Neural cell (in vitro differentiated cells): Measurements from ENCODE around the gene KMT2E. TPM values are rescaled to one million over a fixed set of nuclear protein-coding genes. Genes with fewer than 3 reads are reported as not detected.

Experiments
- H2AFZ ChIP-seq: fragments of 200-600, 300-800 bp; sonication (generic), shearing (Covaris generic); 2 replicates; pipeline ENCODE4 v1.6.0; 2014; ENCODE audit warnings: low read depth, mild to moderate bottlenecking, antibody characterized with exemption, low read length, moderate library complexity
- H3F3A ChIP-seq: fragments of 200-600 bp; shearing (Covaris generic); 2 replicates; pipeline ENCODE4 v1.6.1; 2016; ENCODE audit warnings: mild to moderate bottlenecking, moderate library complexity, mixed read lengths, antibody characterized with exemption, low read length; ENCODE audit not compliant: insufficient read depth, poor library complexity, severe bottlenecking
- H3K27ac ChIP-seq: fragments of 200-600, 300-800 bp; sonication (generic), shearing (Covaris generic); 2 replicates; pipeline ENCODE4 v1.5.1; 2014; ENCODE audit warnings: mild to moderate bottlenecking, low read length, moderate library complexity
- H3K27me3 ChIP-seq: fragments of 300-800, 200-600 bp; sonication (generic), shearing (Covaris generic); 2 replicates; pipeline ENCODE4 v1.6.0; 2014; ENCODE audit warnings: mild to moderate bottlenecking, low read depth, low read length, moderate library complexity; ENCODE audit not compliant: insufficient read depth
- H3K36me3 ChIP-seq: fragments of 300-800, 200-600 bp; sonication (generic), shearing (Covaris generic); 2 replicates; pipeline ENCODE4 v1.5.1; 2014; ENCODE audit warnings: mild to moderate bottlenecking, antibody characterized with exemption, low read length, moderate library complexity; ENCODE audit not compliant: insufficient read depth
- H3K4me2 ChIP-seq: fragments of 300-800, 200-600 bp; sonication (generic), shearing (Covaris generic); 2 replicates; pipeline ENCODE4 v1.6.0; 2014; ENCODE audit warnings: mild to moderate bottlenecking, low read length
- H3K4me3 ChIP-seq: fragments of 300-800, 200-600 bp; sonication (generic), shearing (Covaris generic); 2 replicates; pipeline ENCODE4 v1.5.1; 2014; ENCODE audit warnings: mild to moderate bottlenecking, low read length, moderate library complexity
- H3K79me2 ChIP-seq: fragments of 200-600 bp; shearing (Covaris generic); replicated peaks from 2 replicates; pipeline ENCODE4 v1.6.0; 2014; ENCODE audit warnings: mild to moderate bottlenecking, low read length, moderate library complexity; ENCODE audit not compliant: insufficient read depth
- H3K9ac ChIP-seq: fragments of 300-800, 200-600 bp; sonication (generic), shearing (Covaris generic); 2 replicates; pipeline ENCODE4 v1.6.1; 2016; ENCODE audit warnings: mild to moderate bottlenecking, low read length, mixed read lengths
- H3K9me2 ChIP-seq: fragments of 200-600 bp; shearing (Covaris generic); 2 replicates; pipeline ENCODE4 v1.6.1; 2016; ENCODE audit warnings: mild to moderate bottlenecking, low read length, mixed read lengths; ENCODE audit not compliant: insufficient read depth
- H3K9me3 ChIP-seq: fragments of 200-600, 300-800 bp; sonication (generic), shearing (Covaris generic); 2 replicates; pipeline ENCODE4 v1.6.1; 2016; ENCODE audit warnings: mild to moderate bottlenecking, mixed run types, low read length, moderate library complexity, mixed read lengths
- H4K20me1 ChIP-seq: fragments of 200-600 bp; shearing (Covaris generic); 2 replicates; pipeline ENCODE4 v1.6.1; 2016; ENCODE audit warnings: mild to moderate bottlenecking, mixed run types; ENCODE audit not compliant: insufficient read depth
- CTCF ChIP-seq: fragments of 450-650 bp; IDR thresholded peaks from 2 replicates; pipeline ENCODE4 v1.5.1; 2014; ENCODE audit warnings: antibody characterized with exemption, mild to moderate bottlenecking, moderate library complexity; ENCODE audit not compliant: poor library complexity, severe bottlenecking
- EP300 ChIP-seq: fragments of 450-650 bp; conservative IDR thresholded peaks from 2 replicates; pipeline ENCODE4 v1.6.1; 2014; ENCODE audit warnings: antibody characterized with exemption, mild to moderate bottlenecking, moderate library complexity; ENCODE audit not compliant: poor library complexity, severe bottlenecking
- EZH2 ChIP-seq: fragments of 200-600, 300-800 bp; shearing (Covaris generic), sonication (generic); IDR thresholded peaks from 2 replicates; pipeline ENCODE4 v1.6.1; 2014; ENCODE audit warnings: antibody characterized with exemption, low read length, borderline replicate concordance, mild to moderate bottlenecking; ENCODE audit not compliant: insufficient read depth, poor library complexity, severe bottlenecking
- MXI1 ChIP-seq: fragments of 450-650 bp; conservative IDR thresholded peaks from 2 replicates; pipeline ENCODE4 v1.6.1; 2014; ENCODE audit warnings: antibody characterized with exemption, mild to moderate bottlenecking; ENCODE audit not compliant: poor library complexity, severe bottlenecking
- POLR2AphosphoS5 ChIP-seq: IDR thresholded peaks from 2 replicates; pipeline ENCODE4 v1.6.1; 2012
- RAD21 ChIP-seq: fragments of 450-650 bp; conservative IDR thresholded peaks from 2 replicates; pipeline ENCODE4 v1.6.1; 2014; ENCODE audit warnings: antibody characterized with exemption, mild to moderate bottlenecking, moderate library complexity
- REST ChIP-seq: IDR thresholded peaks from 2 replicates; pipeline ENCODE4 v1.6.1; 2012; ENCODE audit warnings: borderline replicate concordance
- SMC3 ChIP-seq: fragments of 450-650 bp; conservative IDR thresholded peaks from 2 replicates; pipeline ENCODE4 v1.6.1; 2014; ENCODE audit warnings: antibody characterized with exemption, mild to moderate bottlenecking, moderate library complexity; ENCODE audit not compliant: poor library complexity
- TAF1 ChIP-seq: IDR thresholded peaks from 2 replicates; pipeline ENCODE4 v1.6.1; 2012; ENCODE audit warnings: low read depth
- polyA plus RNA-seq: library from polyadenylated mRNA; depleted of rRNA; stranded (reverse); fragments of >200 nt; gene quantifications from 2 replicates; pipeline ENCODE4 v1.2.3, GENCODE V29; 2014

Gene KMT2E
- polyA plus RNA-seq, 1 donor from 2014 or later, result 78.4 TPM

- Histone ChIP-seq H4K20me1 (peaks cover 35% of the 10 kb centered on the region), H2AFZ (no peak overlapping the region), H3K27ac (peak overlapping the region; percentile 100), H3K4me2 (peak overlapping the region; percentile 83), H3F3A (no peaks in the 10 kb centered on the region), H3K36me3 (no peaks in the 10 kb centered on the region), H3K9me2 (no peaks in the 10 kb centered on the region), H3K79me2 (peaks cover 87% of the 10 kb centered on the region), H3K4me3 (peak overlapping the region; percentile 86), H3K9me3 (no peaks in the 10 kb centered on the region), H3K27me3 (no peaks in the 10 kb centered on the region), H3K9ac (peak overlapping the region; percentile 100)
- TF ChIP-seq EP300, result no peak
- no peak for TF ChIP-seq TAF1
- TF ChIP-seq CTCF, result no peak
- no peak for TF ChIP-seq MXI1
Observed at GRCh38 chr7:105016068-105016708, 2.2 kb downstream of the KMT2E start.

- no peaks in the 10 kb centered on the region for H3K36me3 ChIP-seq
- H3K27me3 ChIP-seq, result no peaks in the 10 kb centered on the region
- peak overlapping the region; percentile 100 for H3K27ac ChIP-seq
- H3K9ac ChIP-seq, result peak overlapping the region; percentile 100
- H3F3A ChIP-seq, result no peaks in the 10 kb centered on the region
- H3K9me2 ChIP-seq, result no peaks in the 10 kb centered on the region
- no peaks in the 10 kb centered on the region for H3K9me3 ChIP-seq
- peak overlapping the region; percentile 86 for H3K4me3 ChIP-seq
- peaks cover 87% of the 10 kb centered on the region for H3K79me2 ChIP-seq
- H3K4me2 ChIP-seq, result peak overlapping the region; percentile 83
- no peak for TF ChIP-seq REST
- TF ChIP-seq TAF1, result no peak
- no peak for TF ChIP-seq SMC3
- TF ChIP-seq EP300, result no peak
- no peak for TF ChIP-seq EZH2
- no peak for TF ChIP-seq POLR2AphosphoS5
- no peak for TF ChIP-seq CTCF
- no peak for TF ChIP-seq MXI1
- no peak for TF ChIP-seq RAD21
- peaks cover 38% of the 10 kb centered on the region for H4K20me1 ChIP-seq
- H2AFZ ChIP-seq, result no peak overlapping the region
Observed at GRCh38 chr7:105016709-105017656, 3.0 kb downstream of the KMT2E start.
